GM21528 (cell line): ENCODE results near the gene TTLL11.

Experiments used
- ATAC-seq: cut with Tn5 transposase; IDR thresholded peaks from one replicate; pipeline ENCODE4 v1.9.1; 2021; ENCODE audit warnings: mild to moderate bottlenecking, moderate library complexity; ENCODE audit not compliant: unreplicated experiment, low FRiP score

The TTLL11 gene

GRCh38 chr9:122111413-122112085 lies 18.4 kb upstream of the TTLL11 start:
- no peak for ATAC-seq

- ATAC-seq, result no peak
Measured at GRCh38 chr9:122110100-122110833, 17.2 kb upstream of the TTLL11 start.

GRCh38 chr9:122109035-122109813 lies 16.1 kb upstream of the TTLL11 start:
- no peak for ATAC-seq

GRCh38 chr9:122107291-122107805 lies 14.2 kb upstream of the TTLL11 start:
- no peak for ATAC-seq

GRCh38 chr9:122106576-122106975 lies 13.5 kb upstream of the TTLL11 start:
- no peak for ATAC-seq

- ATAC-seq, result no peak
Measured at GRCh38 chr9:122103985-122104384, 10.9 kb upstream of the TTLL11 start.

GRCh38 chr9:122102156-122102555 lies 9.0 kb upstream of the TTLL11 start:
- ATAC-seq, result no peak

GRCh38 chr9:122100756-122101155 lies 7.6 kb upstream of the TTLL11 start:
- ATAC-seq, result no peak

- no peak for ATAC-seq
Measured at GRCh38 chr9:122099271-122099869, 6.3 kb upstream of the TTLL11 start.

- ATAC-seq, result no peak
Measured at GRCh38 chr9:122097679-122098315, 4.7 kb upstream of the TTLL11 start.

GRCh38 chr9:122096620-122097415 lies 3.7 kb upstream of the TTLL11 start:
- ATAC-seq, result no peak

- ATAC-seq, result no peak
Measured at GRCh38 chr9:122095010-122095767, 2.1 kb upstream of the TTLL11 start.

- no peak for ATAC-seq
Measured at GRCh38 chr9:122091682-122092592, 1.2 kb downstream of the TTLL11 start.

GRCh38 chr9:122090981-122091380 lies 2.1 kb downstream of the TTLL11 start:
- ATAC-seq, result no peak

GRCh38 chr9:122090287-122090883 lies 2.7 kb downstream of the TTLL11 start:
- no peak for ATAC-seq

GRCh38 chr9:122088880-122089706 lies 4.0 kb downstream of the TTLL11 start:
- no peak for ATAC-seq
